Type B pancreatic cell (in vitro differentiated cells): ENCODE results near the gene ATP8A2. TPM values are rescaled to one million over a fixed set of nuclear protein-coding genes. Genes with fewer than 3 reads are reported as not detected.
"Not testable (repeated sequence)": the region's sequence is repeated elsewhere in the genome, so short reads cannot be mapped to it uniquely, and the experiment has no call there.

ENCODE experiments used
- DNase-seq: peaks from one replicate; pipeline ENCODE4 v3.0.0; 2021; ENCODE audit warnings: mixed read lengths; ENCODE audit not compliant: unreplicated experiment; ENCODE audit errors: extremely low spot score
- H3K27ac Mint-ChIP-seq: 2 replicates; pipeline ENCODE4 v1.8.0; 2021; ENCODE audit warnings: mild to moderate bottlenecking, mixed read lengths
- H3K27me3 Mint-ChIP-seq: 2 replicates; pipeline ENCODE4 v1.8.0; 2021; ENCODE audit warnings: mixed read lengths
- H3K36me3 Mint-ChIP-seq: 2 replicates; pipeline ENCODE4 v1.8.0; 2021; ENCODE audit warnings: mixed read lengths
- H3K4me1 Mint-ChIP-seq: one replicate; pipeline ENCODE4 v1.8.0; 2021; ENCODE audit warnings: mixed read lengths; ENCODE audit not compliant: unreplicated experiment
- H3K4me3 Mint-ChIP-seq: 2 replicates; pipeline ENCODE4 v1.8.0; 2021; ENCODE audit warnings: mild to moderate bottlenecking, mixed read lengths
- H3K9me3 Mint-ChIP-seq: 2 replicates; pipeline ENCODE4 v1.8.0; 2021; ENCODE audit warnings: mixed read lengths
- total RNA-seq: library from RNA; stranded (reverse); gene quantifications from 2 replicates; pipeline ENCODE4 v1.2.1, GENCODE V29; 2021; ENCODE audit warnings: low replicate concordance
- TF ChIP-seq, protein P1 (sequence below): fragments of 200-600 bp; sonication (generic); conservative IDR thresholded peaks from 2 replicates; pipeline ENCODE4 v1.5.0; 2021; ENCODE audit warnings: antibody characterized with exemption, mild to moderate bottlenecking

Gene ATP8A2
- total RNA-seq, 1 donor from 2014 or later, result 13.8 TPM

DNA sequence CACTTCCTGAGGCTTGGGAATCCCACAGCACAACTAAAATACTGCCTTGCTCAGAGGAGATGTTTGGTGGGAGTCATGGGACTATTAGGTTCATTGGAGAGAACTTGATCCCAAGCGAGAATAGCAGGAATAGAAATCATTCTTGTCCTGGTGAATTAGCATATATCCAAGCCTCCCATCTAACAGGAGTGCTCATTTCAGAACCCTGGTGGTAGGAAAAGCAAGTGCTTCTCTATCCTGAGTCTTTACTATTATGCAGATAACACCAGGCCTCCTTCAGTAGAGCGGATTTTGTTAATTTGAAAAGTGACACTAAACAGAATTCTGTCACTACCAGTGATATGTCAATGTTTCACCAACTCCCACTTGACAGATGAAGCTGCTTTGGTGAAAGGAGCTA, 199.5 kb downstream of the ATP8A2 start:
- Mint-ChIP-seq H3K27ac (no peak overlapping the region), H3K9me3 (no peaks in the 10 kb centered on the region), H3K27me3 (peaks cover 9% of the 10 kb centered on the region), H3K36me3 (no peaks in the 10 kb centered on the region), H3K4me1 (peaks cover 9% of the 10 kb centered on the region), H3K4me3 (no peak overlapping the region)
- TF ChIP-seq, protein P1, sequence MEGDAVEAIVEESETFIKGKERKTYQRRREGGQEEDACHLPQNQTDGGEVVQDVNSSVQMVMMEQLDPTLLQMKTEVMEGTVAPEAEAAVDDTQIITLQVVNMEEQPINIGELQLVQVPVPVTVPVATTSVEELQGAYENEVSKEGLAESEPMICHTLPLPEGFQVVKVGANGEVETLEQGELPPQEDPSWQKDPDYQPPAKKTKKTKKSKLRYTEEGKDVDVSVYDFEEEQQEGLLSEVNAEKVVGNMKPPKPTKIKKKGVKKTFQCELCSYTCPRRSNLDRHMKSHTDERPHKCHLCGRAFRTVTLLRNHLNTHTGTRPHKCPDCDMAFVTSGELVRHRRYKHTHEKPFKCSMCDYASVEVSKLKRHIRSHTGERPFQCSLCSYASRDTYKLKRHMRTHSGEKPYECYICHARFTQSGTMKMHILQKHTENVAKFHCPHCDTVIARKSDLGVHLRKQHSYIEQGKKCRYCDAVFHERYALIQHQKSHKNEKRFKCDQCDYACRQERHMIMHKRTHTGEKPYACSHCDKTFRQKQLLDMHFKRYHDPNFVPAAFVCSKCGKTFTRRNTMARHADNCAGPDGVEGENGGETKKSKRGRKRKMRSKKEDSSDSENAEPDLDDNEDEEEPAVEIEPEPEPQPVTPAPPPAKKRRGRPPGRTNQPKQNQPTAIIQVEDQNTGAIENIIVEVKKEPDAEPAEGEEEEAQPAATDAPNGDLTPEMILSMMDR, result peak; percentile 53
- DNase-seq, result no peak

DNA sequence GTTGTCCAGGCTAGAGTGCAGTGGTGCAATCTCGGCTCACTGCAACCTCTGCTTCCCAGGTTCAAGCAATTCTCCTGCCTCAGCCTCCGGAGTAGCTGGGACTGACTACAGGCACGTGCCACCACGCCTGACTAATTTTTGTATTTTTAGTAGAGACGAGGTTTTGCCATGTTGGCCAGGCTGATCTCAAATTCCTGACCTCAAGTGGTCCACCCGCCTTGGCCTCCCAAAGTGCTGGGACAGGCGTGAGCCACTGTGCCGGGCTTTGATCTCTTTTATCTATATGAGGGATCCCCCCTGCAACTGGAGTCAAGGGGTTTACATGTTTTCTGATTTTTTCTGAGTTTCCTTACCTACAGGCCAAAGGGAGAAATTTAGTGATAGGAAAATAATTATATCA, 200.4 kb downstream of the ATP8A2 start:
- not testable (repeated sequence) for H3K27ac Mint-ChIP-seq, H3K27me3 Mint-ChIP-seq, H3K36me3 Mint-ChIP-seq, H3K9me3 Mint-ChIP-seq, H3K4me3 Mint-ChIP-seq, H3K4me1 Mint-ChIP-seq, DNase-seq

DNA sequence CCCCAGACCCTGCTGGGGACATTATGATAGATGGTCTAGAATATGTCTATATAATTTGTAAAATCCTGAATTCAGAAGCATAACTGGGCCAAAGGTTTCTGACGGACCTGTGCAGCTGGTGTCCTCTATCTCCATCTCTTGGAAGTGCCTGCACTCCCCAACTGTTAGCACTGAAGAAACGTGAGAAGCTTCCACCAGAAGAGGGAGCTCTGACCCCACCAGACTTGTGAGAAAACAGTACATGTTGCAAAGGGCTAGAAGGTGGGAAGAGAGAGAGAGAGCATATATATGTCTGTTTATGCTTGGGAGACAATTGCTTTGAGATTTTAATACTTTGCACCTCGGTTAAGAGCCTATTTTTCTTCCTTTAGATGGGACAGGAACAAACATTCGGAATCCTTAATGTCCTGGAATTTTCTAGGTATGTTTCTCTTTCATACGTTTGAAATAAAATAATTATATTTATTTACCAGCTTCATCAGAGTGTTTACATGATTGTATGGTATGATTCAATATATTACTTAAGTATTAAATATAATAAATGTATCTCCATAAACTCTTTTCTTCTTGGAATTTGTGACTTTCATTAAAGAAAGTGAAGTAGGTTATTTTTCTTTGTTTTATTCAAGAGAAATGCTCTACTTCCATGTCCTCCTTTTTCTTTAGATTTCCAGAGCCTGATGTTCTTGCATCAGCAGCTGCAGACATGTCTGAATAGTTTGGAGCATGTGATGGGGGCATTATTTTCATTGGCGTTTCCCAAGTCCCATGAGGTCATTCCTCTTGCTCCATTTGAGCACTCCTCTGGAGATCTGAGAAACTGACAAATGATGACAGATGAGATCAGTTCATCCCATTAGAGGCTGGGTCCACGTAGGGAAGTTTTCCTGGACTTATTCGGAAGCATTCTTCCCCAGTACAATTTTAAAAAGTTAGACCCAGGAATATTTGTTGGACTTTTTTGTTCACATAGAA, 202.9 kb downstream of the ATP8A2 start:
- H3K4me1 Mint-ChIP-seq, result peaks cover 9% of the 10 kb centered on the region
- H3K27ac Mint-ChIP-seq, result peak overlapping the region; percentile 17
- peaks cover 9% of the 10 kb centered on the region for H3K27me3 Mint-ChIP-seq
- TF ChIP-seq, protein P1, result peak; percentile 95
- no peaks in the 10 kb centered on the region for H3K36me3 Mint-ChIP-seq
- peak; percentile 82 for DNase-seq
- no peaks in the 10 kb centered on the region for H3K9me3 Mint-ChIP-seq
- peak overlapping the region; percentile 4 for H3K4me3 Mint-ChIP-seq

DNA sequence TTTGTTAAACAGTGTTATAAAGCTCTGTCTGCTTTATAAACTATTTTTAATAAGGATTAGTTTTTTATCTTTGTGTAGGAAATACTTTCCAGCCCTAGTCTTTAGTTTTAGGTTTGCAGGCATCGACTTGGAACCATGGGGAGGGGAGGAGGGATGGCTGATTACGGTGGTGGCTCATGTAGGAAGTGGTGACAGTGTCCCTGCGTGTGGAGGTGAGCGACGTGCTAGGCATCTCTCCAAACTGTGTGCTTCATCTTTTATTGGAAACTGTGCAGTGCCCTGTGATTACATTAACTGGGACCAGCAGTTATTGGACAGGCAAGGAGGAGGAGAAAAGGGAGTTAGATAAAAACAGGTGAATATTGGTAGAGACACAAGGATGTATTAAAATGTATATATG, 203.8 kb downstream of the ATP8A2 start:
- no peak for DNase-seq
- TF ChIP-seq, protein P1, result no peak
- H3K4me3 Mint-ChIP-seq, result no peak overlapping the region
- H3K36me3 Mint-ChIP-seq, result no peaks in the 10 kb centered on the region
- no peaks in the 10 kb centered on the region for H3K9me3 Mint-ChIP-seq
- no peak overlapping the region for H3K27ac Mint-ChIP-seq
- peaks cover 9% of the 10 kb centered on the region for H3K4me1 Mint-ChIP-seq
- H3K27me3 Mint-ChIP-seq, result peaks cover 9% of the 10 kb centered on the region

DNA sequence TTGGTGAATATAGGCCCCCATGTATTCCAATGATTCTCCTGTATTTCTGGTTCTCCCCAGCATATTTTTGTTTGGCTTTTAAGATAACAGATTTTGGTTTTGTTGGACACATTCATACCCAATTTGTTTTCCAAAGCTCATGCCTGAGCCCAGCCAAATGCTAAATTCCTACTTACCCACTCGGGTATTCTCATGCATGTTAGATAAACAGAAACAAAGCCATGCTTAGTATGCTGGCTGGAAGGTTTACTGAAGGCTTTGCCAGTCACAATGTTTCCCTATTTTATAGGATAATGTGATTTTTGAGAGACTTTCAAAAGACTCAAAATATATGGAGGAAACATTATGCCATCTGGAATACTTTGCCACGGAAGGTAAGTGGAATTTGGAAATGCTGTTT, 206.8 kb downstream of the ATP8A2 start:
- Mint-ChIP-seq H3K9me3 (no peaks in the 10 kb centered on the region), H3K27ac (no peak overlapping the region), H3K36me3 (no peaks in the 10 kb centered on the region), H3K27me3 (peaks cover 6% of the 10 kb centered on the region), H3K4me3 (no peak overlapping the region), H3K4me1 (peaks cover 9% of the 10 kb centered on the region)
- DNase-seq, result no peak
- TF ChIP-seq, protein P1, result no peak

DNA sequence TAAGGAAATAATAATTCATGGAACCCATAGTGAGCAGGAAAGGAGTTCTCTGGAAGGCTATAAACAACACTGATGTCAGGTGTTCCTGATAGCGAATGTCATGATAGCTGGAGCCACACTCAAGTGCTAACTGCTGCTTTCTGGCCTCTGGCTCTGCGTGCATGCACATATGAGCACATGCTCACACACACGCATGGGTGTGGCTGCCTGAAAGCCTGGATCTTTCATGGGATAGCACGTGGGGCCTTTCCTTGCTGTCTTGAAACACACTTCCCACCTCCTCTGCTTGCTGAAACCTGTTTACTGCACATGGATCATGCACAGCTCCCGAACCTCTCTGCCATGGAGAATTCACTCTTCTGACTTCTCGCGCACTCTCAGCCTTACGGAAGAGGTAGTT, 207.4 kb downstream of the ATP8A2 start:
- Mint-ChIP-seq H3K27me3 (peaks cover 6% of the 10 kb centered on the region), H3K4me3 (no peak overlapping the region), H3K4me1 (peaks cover 13% of the 10 kb centered on the region), H3K36me3 (no peaks in the 10 kb centered on the region), H3K9me3 (no peaks in the 10 kb centered on the region), H3K27ac (no peak overlapping the region)
- DNase-seq, result no peak
- TF ChIP-seq, protein P1, result no peak
